ENCODE data around the gene GAS7. TPM values are rescaled to one million over a fixed set of nuclear protein-coding genes. Genes with fewer than 3 reads are reported as not detected.

The GAS7 gene
- total and polyA plus RNA-seq, 9 of the 15 experiments (the other 6 are each of a cell fraction or from before 2014, with no cell fraction given): 0.11 to 0.33 TPM; not detected in 7

- FAIRE-seq: no peak
- H3K4me2 ChIP-seq (ENCODE audit: insufficient read depth, low read length): no peak overlapping the region
- H3K36me3 ChIP-seq (ENCODE audit: control insufficient read depth, insufficient read depth, low read length): no peaks in the 10 kb centered on the region
- no peaks in the 10 kb centered on the region for H4K20me1 ChIP-seq (replicated peaks; ENCODE audit: control insufficient read depth, insufficient read depth, low read length)
- H3K9ac ChIP-seq (ENCODE audit: insufficient read depth in 1 of 2, low read depth in 2 of 2, low read length in 2 of 2): no peak overlapping the region
- WGBS (ENCODE audit: insufficient coverage, low coverage, missing lambda C conversion rate): 3% methylated on average over 4 of the region's 4 CpGs
- H3K79me2 ChIP-seq (ENCODE audit: control insufficient read depth, insufficient read depth, low read length): no peaks in the 10 kb centered on the region
- no peaks in the 10 kb centered on the region for H3K27me3 ChIP-seq (ENCODE audit: control insufficient read depth in 2 of 2, insufficient read depth in 2 of 2, low read length in 2 of 2)
- H3K9me1 ChIP-seq (ENCODE audit: control insufficient read depth, insufficient read depth, low read length): no peaks in the 10 kb centered on the region
- H2AFZ ChIP-seq (ENCODE audit: low read depth, low read length): no peak overlapping the region
- ATAC-seq: no peak
- intact Hi-C loops (cut with micrococcal nuclease) (no loop called here), in situ Hi-C loops (cut with MboI) (no loop called here)
- ChIA-PET CTCF (ENCODE audit: low intra/inter-chr PET ratio) (no interaction called here), POLR2A (no interaction called here)
- no peak for DNase-seq (ENCODE audit: extremely low read depth in 1 of 4, low spot score in 3 of 4)
- BruUV-seq (replicated peaks): no TSS peak
- no peak overlapping the region for H3K4me3 ChIP-seq
- TF ChIP-seq NBN (IDR thresholded peaks at IDR 0.05; ENCODE audit: low read depth): no peak
- no peak for TF ChIP-seq PYGO2 (tag; IDR thresholded peaks at IDR 0.05)
- no peak for TF ChIP-seq DEAF1 (CRISPR knock-in tag; IDR thresholded peaks at IDR 0.05)
- no peak for TF ChIP-seq POLR2G (IDR thresholded peaks at IDR 0.05; ENCODE audit: low read depth, low read length)
- no peak for TF ChIP-seq ZBTB34 (CRISPR knock-in tag; IDR thresholded peaks at IDR 0.05)
- TF ChIP-seq NELFE (IDR thresholded peaks at IDR 0.05; ENCODE audit: insufficient read depth, insufficient read length): no peak
- no peak for TF ChIP-seq FIP1L1 (IDR thresholded peaks at IDR 0.05; ENCODE audit: low read depth, low read length, poor library complexity, severe bottlenecking)
- no peak for TF ChIP-seq ZNF23 (CRISPR knock-in tag; IDR thresholded peaks at IDR 0.05)
- TF ChIP-seq NR4A1 (CRISPR knock-in tag; IDR thresholded peaks at IDR 0.05): no peak
- no peak for TF ChIP-seq NR4A1 (tag; IDR thresholded peaks at IDR 0.05)
- TF ChIP-seq NCOA6 (IDR thresholded peaks at IDR 0.05): no peak
- no peak for TF ChIP-seq TCF7 (IDR thresholded peaks at IDR 0.05; ENCODE audit: borderline replicate concordance)
- no peak for TF ChIP-seq ZNF197 (CRISPR knock-in tag; IDR thresholded peaks at IDR 0.05; ENCODE audit: low read depth)
- TF ChIP-seq ZNF507 (tag; conservative IDR thresholded peaks at IDR 0.05): no peak
- TF ChIP-seq ZNF143 (CRISPR knock-in tag; IDR thresholded peaks at IDR 0.05): no peak
- TF ChIP-seq THAP12 (CRISPR knock-in tag; IDR thresholded peaks at IDR 0.05): no peak
- no peaks in the 10 kb centered on the region for H3K9me3 ChIP-seq (replicated peaks; ENCODE audit: control insufficient read depth, insufficient read depth, low read depth, low read length)
- no peak overlapping the region for H3K27ac ChIP-seq (ENCODE audit: extremely low read depth, low read depth, low read length)
- no peaks in the 10 kb centered on the region for H3K4me1 ChIP-seq (replicated peaks in 1 of 2; ENCODE audit: control insufficient read depth in 2 of 2, insufficient read depth in 2 of 2, low read length in 2 of 2)
Measured at GRCh38 chr17:10207153-10207552, 8.7 kb upstream of the GAS7 start.
